Measurements from ENCODE around the gene PREB. TPM values are rescaled to one million over a fixed set of nuclear protein-coding genes. Genes with fewer than 3 reads are reported as not detected.

The PREB gene, protein sequence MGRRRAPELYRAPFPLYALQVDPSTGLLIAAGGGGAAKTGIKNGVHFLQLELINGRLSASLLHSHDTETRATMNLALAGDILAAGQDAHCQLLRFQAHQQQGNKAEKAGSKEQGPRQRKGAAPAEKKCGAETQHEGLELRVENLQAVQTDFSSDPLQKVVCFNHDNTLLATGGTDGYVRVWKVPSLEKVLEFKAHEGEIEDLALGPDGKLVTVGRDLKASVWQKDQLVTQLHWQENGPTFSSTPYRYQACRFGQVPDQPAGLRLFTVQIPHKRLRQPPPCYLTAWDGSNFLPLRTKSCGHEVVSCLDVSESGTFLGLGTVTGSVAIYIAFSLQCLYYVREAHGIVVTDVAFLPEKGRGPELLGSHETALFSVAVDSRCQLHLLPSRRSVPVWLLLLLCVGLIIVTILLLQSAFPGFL
- 100 to 1,000 TPM in 1 of 3 donors, 10 to 100 TPM in 2; 51.5 to 113 (median 69.4) TPM for total RNA-seq

DNA sequence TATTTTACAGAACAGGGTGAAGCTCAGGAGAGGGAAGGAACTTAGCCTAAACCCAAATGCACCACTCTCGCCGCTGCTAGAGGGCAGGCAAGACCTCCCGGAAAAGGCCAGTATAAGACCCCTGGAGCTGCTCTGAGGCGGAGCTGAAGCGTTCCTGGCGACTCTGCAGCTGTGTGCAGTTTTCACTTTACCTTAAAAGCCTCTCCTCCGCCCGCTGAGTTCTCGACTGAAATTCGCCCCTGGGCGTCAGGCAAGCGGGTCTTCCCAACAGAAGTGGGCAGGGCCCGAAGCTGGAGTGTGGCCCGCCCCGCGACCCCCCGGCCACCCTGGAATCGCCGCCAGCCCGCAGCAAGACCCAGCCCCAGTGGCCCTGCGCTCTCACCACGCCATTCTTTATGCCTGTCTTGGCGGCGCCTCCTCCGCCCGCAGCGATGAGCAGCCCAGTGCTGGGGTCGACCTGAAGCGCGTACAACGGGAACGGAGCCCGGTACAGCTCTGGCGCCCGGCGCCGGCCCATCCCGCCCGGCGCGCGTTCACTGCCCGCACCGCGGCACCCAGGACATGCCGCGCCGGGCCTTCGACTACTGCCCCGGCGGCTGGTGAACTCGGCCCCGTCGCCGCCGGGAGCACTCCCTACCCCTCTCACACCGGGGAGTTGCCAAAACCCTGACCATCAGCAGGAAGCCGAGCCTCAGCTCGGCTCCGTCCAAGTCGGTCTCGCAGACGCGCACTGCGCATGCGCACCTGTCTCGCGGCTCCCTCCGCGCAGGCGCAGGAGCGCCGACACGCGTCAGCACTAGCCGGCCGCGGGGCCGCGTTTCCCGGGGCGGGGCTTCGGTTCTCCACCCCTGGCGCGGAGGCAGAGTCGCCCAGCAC is at the start of gene PREB:
Gene PREB, minus strand, starts transcription at position 732 of the 876 bp plus-strand sequence. Its CDS starts 215 bp downstream, at position 517.
- TF ChIP-seq POLR2AphosphoS5 (IDR thresholded peaks at IDR 0.05) (peak; percentile 50 to 85 (median 74)), POLR2A (IDR thresholded peaks at IDR 0.05) (peak; percentile 80)
- TF ChIP-seq, protein P1, sequence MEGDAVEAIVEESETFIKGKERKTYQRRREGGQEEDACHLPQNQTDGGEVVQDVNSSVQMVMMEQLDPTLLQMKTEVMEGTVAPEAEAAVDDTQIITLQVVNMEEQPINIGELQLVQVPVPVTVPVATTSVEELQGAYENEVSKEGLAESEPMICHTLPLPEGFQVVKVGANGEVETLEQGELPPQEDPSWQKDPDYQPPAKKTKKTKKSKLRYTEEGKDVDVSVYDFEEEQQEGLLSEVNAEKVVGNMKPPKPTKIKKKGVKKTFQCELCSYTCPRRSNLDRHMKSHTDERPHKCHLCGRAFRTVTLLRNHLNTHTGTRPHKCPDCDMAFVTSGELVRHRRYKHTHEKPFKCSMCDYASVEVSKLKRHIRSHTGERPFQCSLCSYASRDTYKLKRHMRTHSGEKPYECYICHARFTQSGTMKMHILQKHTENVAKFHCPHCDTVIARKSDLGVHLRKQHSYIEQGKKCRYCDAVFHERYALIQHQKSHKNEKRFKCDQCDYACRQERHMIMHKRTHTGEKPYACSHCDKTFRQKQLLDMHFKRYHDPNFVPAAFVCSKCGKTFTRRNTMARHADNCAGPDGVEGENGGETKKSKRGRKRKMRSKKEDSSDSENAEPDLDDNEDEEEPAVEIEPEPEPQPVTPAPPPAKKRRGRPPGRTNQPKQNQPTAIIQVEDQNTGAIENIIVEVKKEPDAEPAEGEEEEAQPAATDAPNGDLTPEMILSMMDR (IDR thresholded peaks at IDR 0.05), result no peak
- H3K4me1 ChIP-seq, result peaks cover 7 to 10% of the 10 kb centered on the region in 2 donors
- DNase-seq (ENCODE audit: low spot score in 2 of 2), result peak; percentile 94 to 97
- peak within 1 kb of the TSS; percentile 92 to 99 (median 99) for H3K4me3 ChIP-seq
- H3K36me3 ChIP-seq, result no peaks in the 10 kb centered on the region
- no peaks in the 10 kb centered on the region for H3K9me3 ChIP-seq
- intact Hi-C loops (cut with DNase I; ENCODE audit: low total_unique reads), result no loop called here
- no peaks in the 10 kb centered on the region for H3K27me3 ChIP-seq
- peak within 1 kb of the TSS; percentile 88 to 92 for H3K27ac ChIP-seq

DNA sequence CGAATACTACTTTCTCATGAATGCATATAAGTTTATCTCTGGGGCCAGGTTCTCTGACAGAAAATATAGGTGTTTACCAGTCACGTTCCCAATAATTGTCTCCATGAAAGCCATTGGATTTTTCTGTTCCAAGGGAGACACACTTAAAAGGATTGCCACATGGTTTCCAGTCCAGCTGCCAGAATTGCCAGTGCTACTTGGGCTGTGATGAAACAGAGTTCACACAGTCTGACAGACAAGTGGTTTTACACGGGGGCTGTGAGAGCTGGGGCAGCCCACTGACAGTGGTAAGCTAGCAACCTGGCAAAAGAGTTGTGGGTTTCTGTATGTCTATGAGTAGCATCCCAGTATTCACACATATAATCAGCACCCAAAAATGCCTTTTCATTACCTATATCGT is 49.7 kb upstream of the PREB start:
- Histone ChIP-seq H3K9me3 (no peaks in the 10 kb centered on the region), H3K27ac (peak overlapping the region; percentile 72 to 91), H3K36me3 (no peaks in the 10 kb centered on the region), H3K4me1 (peaks cover 0 to 8% of the 10 kb centered on the region in 2 donors), H3K4me3 (no peak overlapping the region), H3K27me3 (no peaks in the 10 kb centered on the region)
- intact Hi-C loops (cut with DNase I; ENCODE audit: low total_unique reads), result no loop called here
- DNase-seq (ENCODE audit: low spot score in 2 of 2), result no peak
- TF ChIP-seq, protein P1 (IDR thresholded peaks at IDR 0.05), result no peak
- TF ChIP-seq POLR2AphosphoS5 (IDR thresholded peaks at IDR 0.05) (peak in 1 of 3 donors; percentile 79), POLR2A (IDR thresholded peaks at IDR 0.05) (no peak)

DNA sequence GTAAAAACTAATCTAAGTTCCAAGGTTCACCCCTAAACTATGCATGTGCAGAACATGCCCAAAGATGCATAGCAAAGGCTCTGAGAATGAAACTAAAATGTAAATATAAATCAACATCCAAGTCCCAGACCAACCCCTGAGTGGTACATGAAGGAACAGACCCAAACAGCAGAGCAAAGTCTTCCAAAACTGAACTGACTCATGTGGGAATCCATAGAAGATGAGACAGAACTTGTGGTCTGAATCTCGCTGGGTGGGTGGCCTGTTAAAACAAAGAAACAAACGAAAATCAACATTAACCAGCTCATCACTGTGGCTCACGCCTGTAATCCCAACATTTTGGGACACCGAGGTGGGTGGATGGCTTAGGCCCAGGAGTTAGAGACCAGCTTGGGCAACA is 47.9 kb upstream of the PREB start:
- Histone ChIP-seq H3K4me1 (peaks cover 0 to 8% of the 10 kb centered on the region in 2 donors), H3K27ac (peak overlapping the region in 1 of 2 donors; percentile 94), H3K27me3 (no peaks in the 10 kb centered on the region), H3K4me3 (no peak overlapping the region), H3K9me3 (no peaks in the 10 kb centered on the region), H3K36me3 (no peaks in the 10 kb centered on the region)
- intact Hi-C loops (cut with DNase I; ENCODE audit: low total_unique reads), result no loop called here
- TF ChIP-seq, protein P1 (IDR thresholded peaks at IDR 0.05), result no peak
- TF ChIP-seq POLR2AphosphoS5 (IDR thresholded peaks at IDR 0.05), result no peak
- DNase-seq (ENCODE audit: low spot score in 2 of 2), result no peak

DNA sequence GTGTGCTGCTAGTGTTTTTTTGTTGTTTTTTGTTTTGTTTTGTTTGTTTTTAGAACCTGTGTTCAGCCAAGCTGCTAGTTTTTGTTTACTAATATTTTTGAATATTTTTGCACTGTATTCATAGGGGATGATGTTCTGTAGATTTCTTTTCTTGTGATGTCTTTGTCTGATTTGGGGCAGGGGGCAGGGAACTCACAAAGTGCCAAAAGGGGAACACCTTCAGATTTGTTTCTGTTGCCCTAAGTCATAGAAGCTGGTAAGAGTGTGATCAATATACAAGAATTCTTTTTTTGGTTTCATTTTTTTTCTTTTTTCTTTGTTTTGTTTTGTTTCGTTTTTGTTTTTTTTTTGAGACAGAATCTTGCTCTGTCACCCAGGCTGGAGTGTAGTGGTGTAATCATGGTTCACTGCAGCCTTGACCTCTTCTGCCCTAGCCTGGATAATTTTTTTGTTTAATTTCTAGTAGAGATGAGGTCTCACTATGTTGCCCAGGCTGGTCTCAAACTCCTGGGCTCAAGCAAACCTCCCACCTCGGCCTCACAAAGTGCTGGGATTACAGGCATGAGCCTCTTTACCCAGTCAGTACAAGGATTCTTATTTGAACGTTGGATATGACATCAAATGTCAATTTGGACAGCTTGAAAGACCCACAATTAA is 45.0 kb upstream of the PREB start:
- Histone ChIP-seq H3K36me3 (no peaks in the 10 kb centered on the region), H3K27me3 (no peaks in the 10 kb centered on the region), H3K9me3 (no peaks in the 10 kb centered on the region), H3K4me3 (no peak overlapping the region), H3K27ac (peak overlapping the region; percentile 73 to 94), H3K4me1 (peaks cover 0 to 11% of the 10 kb centered on the region in 2 donors)
- intact Hi-C loops (cut with DNase I; ENCODE audit: low total_unique reads), result loop anchor here (5.0 kb wide), 1 partner anchor 38 kb away; the partner anchor contains the start of gene CAD
- no peak for DNase-seq (ENCODE audit: low spot score in 2 of 2)
- no peak for TF ChIP-seq POLR2A (IDR thresholded peaks at IDR 0.05)
- TF ChIP-seq, protein P1 (IDR thresholded peaks at IDR 0.05), result no peak
- TF ChIP-seq POLR2AphosphoS5 (IDR thresholded peaks at IDR 0.05), result no peak
